Stimulated activated CD4-positive, alpha-beta T cell treated with anti-CD3 and anti-CD28 coated beads, Interleukin-15, amount 100 ng/mL, for 24 hours (primary cell): Measurements from ENCODE around the gene RBM5.
A peak's percentile ranks its signal among the peaks of the same experiment; 100 is the strongest.
"Not testable (repeated sequence)": the region's sequence is repeated elsewhere in the genome, so short reads cannot be mapped to it uniquely, and the experiment has no call there.

Source experiments
- DNase-seq: peaks from one replicate; pipeline ENCODE4 v3.0.0-alpha.2; 2020

The RBM5 gene

GRCh38 chr3:50088725-50089608 lies at the start of gene RBM5:
RBM5 (plus strand) TSS chr3:50088919; CDS start chr3:50090435, 1,516 bp downstream.
- peak; percentile 97 for DNase-seq

- no peak for DNase-seq
These were observed 43.7 kb upstream of the RBM5 start for GRCh38 chr3:50044976-50045375.

GRCh38 chr3:50047426-50047825 lies 41.3 kb upstream of the RBM5 start:
- DNase-seq = no peak

GRCh38 chr3:50050361-50050760 lies 38.4 kb upstream of the RBM5 start:
- DNase-seq = no peak

- DNase-seq = no peak
These were observed 31.0 kb upstream of the RBM5 start for GRCh38 chr3:50057756-50058155.

- DNase-seq = no peak
These were observed 20.6 kb upstream of the RBM5 start for GRCh38 chr3:50068134-50068533.

- no peak for DNase-seq
These were observed 10.6 kb upstream of the RBM5 start for GRCh38 chr3:50078091-50078490.

- DNase-seq = no peak
These were observed 10.1 kb upstream of the RBM5 start for GRCh38 chr3:50078622-50079021.

- not testable (repeated sequence) for DNase-seq
These were observed 3.8 kb upstream of the RBM5 start for GRCh38 chr3:50084951-50085350.

- DNase-seq = no peak
These were observed 858 bp downstream of the RBM5 start for GRCh38 chr3:50089609-50089945.

GRCh38 chr3:50090984-50091383 lies 2.3 kb downstream of the RBM5 start:
- DNase-seq = no peak

GRCh38 chr3:50095352-50095998 lies 6.8 kb downstream of the RBM5 start:
- no peak for DNase-seq

GRCh38 chr3:50100386-50100785 lies 11.7 kb downstream of the RBM5 start:
- no peak for DNase-seq

- DNase-seq = no peak
These were observed 12.5 kb downstream of the RBM5 start for GRCh38 chr3:50100956-50101845.

GRCh38 chr3:50102558-50102957 lies 13.8 kb downstream of the RBM5 start:
- DNase-seq = no peak

- DNase-seq = no peak
These were observed 23.0 kb downstream of the RBM5 start for GRCh38 chr3:50111757-50112156.

- no peak for DNase-seq
These were observed 23.7 kb downstream of the RBM5 start for GRCh38 chr3:50112462-50112861.

GRCh38 chr3:50117120-50117519 lies 28.4 kb downstream of the RBM5 start:
- DNase-seq = no peak

GRCh38 chr3:50118237-50118636 lies 29.5 kb downstream of the RBM5 start:
- no peak for DNase-seq

GRCh38 chr3:50119786-50120185 lies 31.1 kb downstream of the RBM5 start:
- DNase-seq = no peak

GRCh38 chr3:50120364-50121071 lies 31.8 kb downstream of the RBM5 start:
- no peak for DNase-seq
